NCI-H446 (cell line): ENCODE results near the gene RPUSD2.
"Not testable (repeated sequence)": the region's sequence is repeated elsewhere in the genome, so short reads cannot be mapped to it uniquely, and the experiment has no call there.

Experiments
- DNase-seq, 2 experiments: peaks; one replicate each; lab custom pipeline; 2025; lab: John Stamatoyannopoulos, UW

The RPUSD2 gene

GRCh38 chr15:40565333-40566238 lies 3.5 kb upstream of the RPUSD2 start:
- DNase-seq: no peak

DNA sequence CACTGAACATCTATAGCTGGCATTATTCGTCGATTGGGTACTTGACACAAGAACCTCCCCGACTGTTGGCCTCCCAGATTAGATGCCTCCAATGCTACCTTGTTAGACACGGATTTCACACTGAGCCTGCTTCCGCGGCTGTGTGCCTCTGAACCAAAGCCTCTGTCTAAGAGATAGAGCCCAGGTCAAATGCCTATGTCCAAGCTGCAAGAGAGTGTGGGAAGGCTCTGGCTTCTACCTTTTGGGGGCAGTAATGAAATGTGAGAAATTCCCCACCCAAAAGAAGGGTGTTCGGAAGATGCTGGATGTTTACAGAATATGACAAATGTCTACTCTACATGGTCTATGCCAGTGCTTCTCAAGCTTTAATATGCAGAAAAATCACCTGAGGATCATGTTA lies 2.0 kb upstream of the RPUSD2 start:
- DNase-seq: no peak

DNA sequence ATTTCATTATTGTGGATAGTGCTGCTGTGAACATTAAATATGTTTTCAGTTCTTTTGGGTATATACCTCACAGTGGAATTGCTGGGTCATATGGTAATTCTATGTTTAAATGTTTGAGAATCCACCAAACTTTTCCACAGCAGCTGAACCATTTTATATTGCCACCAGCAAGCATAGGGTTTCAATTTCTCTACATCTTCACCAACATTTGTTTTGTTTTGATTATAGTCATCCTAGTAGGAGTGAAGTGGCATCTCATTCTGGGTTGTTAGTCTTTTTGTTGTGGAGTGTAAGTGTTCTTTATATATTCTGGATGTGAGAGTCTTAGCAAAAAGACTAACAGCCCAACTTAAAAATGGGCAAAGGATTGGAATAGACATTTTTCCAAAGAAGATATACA lies 6.0 kb downstream of the RPUSD2 start:
- DNase-seq: no peak

- not testable (repeated sequence) for DNase-seq
Measured at GRCh38 chr15:40576914-40577313, 7.8 kb downstream of the RPUSD2 start.

DNA sequence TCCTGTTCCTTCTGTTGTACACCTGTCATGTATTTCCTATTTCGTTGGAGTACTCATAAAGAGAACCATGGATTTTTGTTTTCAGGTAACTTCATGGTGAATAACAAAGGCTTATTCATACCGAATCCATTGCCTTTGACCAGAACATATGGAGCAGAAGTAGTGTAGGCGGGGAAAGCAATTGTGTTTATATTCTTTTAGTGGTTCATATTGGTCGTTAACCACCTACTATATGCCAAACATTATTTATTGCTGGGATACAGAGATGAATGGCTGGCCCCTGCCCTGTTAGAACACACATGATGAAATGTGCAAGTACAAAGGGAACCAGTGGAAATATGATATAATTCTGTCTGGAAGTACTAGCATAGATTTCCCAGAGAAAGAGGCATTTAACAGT lies 9.8 kb downstream of the RPUSD2 start:
- DNase-seq: no peak

GRCh38 chr15:40581796-40582195 lies 12.7 kb downstream of the RPUSD2 start:
- DNase-seq: not testable (repeated sequence)

GRCh38 chr15:40582726-40583246 lies 13.7 kb downstream of the RPUSD2 start:
- peak in 1 of 2 experiments; percentile 22 for DNase-seq

- DNase-seq: no peak
Measured at GRCh38 chr15:40584191-40584590, 15.1 kb downstream of the RPUSD2 start.

GRCh38 chr15:40590667-40591050 lies 21.6 kb downstream of the RPUSD2 start:
- DNase-seq: no peak

- DNase-seq: no peak
Measured at GRCh38 chr15:40591389-40591788, 22.3 kb downstream of the RPUSD2 start.

- no peak for DNase-seq
Measured at GRCh38 chr15:40593165-40593564, 24.1 kb downstream of the RPUSD2 start.

- peak; percentile 92 to 95 for DNase-seq
Measured at GRCh38 chr15:40593588-40594428, 24.7 kb downstream of the RPUSD2 start, which contains the start of gene KNL1. Gene KNL1, plus strand, starts transcription at chr15:40594249. Its CDS starts 8,683 bp downstream, at chr15:40602932.

GRCh38 chr15:40594429-40594836 lies 25.3 kb downstream of the RPUSD2 start:
- peak in 1 of 2 experiments; percentile 35 for DNase-seq

DNA sequence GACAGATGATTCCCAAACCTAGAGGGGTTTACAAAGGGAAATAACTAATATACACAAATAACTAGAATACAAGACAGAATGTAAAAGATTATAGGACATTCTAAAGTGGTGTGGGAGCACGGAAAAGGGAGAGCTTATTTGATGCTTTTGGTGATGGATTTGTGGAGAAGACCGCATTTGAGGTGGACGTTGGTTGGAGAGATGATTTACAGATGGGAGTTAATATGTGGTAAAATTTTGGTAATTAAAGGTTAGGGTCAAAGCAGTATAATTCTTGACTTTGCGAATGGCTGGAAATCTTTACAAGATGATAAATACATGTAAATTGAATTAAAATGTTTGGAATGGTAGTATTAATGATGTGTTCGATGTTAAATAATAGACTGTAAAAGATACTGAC lies 26.1 kb downstream of the RPUSD2 start:
- DNase-seq: no peak

DNA sequence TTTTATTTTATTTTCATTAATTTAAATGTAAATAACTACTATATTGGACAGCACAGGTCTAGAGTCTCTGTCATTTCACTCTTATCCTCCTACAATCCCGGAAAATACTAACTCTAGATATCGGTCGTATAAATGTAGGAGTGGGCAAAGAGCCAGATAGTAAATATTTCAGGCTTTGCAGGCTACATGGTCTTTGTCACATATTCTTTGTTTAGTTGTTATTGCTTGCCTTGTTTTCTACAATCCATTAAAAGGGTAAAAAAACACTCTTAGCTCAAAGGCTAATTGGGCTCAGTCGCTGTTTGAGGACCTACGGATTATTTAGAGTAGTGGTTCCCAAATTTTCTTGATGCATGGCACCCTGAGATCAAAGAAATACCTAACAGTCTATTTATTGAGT lies 26.7 kb downstream of the RPUSD2 start:
- DNase-seq: no peak

DNA sequence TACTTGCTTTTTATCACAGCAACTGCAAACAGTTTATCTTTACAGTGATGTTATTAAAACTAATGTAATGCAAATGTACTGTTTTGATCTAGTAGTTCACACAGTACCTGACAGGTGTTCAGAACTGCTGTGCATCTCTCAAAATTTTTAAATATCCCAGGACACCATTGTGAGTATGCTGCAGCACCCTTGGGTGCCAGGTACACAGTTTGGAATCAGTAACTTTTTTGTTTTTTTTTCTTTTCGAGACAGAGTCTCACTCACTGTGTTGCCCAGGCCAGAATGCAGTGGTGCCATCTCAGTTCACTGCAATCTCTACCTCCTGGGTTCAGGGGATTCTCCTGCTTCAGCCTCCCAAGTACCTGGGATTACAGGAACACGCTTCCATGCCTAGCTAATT lies 27.9 kb downstream of the RPUSD2 start:
- no peak for DNase-seq

DNA sequence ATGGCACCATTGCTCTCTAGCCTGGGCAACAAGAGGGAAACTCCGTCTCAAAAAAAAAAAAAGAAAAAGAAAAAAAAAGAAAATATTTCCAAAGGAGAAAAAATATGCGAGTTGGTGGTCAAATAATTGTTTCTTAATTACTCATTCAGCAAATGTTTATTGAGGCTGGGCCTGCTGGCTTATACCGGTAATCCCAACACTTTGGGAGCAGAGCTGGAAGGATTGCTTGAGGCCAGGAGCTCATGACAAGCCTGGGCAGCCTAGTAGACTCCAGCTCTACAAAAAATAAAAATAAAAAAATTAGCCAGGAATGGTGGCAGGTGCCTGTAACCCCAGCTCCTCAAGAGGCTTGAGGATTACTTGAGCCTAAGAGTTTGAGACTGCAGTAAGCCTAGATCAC lies 29.0 kb downstream of the RPUSD2 start:
- no peak for DNase-seq

DNA sequence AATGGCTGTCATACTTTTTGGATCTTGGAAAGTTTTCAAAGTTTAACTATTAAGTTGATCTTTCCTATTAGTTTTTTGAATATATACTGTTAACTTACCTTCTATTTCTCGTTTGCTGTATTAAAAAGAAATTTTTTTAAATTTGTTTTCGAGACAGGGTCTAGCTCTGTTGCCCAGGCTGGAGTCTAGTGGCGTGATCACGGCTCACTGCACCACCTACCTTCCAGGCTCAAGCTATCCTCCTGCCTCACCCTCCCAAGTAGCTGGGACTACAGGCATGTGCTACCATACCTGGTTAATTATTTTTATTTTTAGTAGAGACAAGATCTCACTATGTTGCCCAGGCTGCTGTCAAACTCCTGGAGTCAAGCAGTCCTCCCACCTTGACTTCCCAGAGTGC lies 29.6 kb downstream of the RPUSD2 start:
- DNase-seq: no peak

DNA sequence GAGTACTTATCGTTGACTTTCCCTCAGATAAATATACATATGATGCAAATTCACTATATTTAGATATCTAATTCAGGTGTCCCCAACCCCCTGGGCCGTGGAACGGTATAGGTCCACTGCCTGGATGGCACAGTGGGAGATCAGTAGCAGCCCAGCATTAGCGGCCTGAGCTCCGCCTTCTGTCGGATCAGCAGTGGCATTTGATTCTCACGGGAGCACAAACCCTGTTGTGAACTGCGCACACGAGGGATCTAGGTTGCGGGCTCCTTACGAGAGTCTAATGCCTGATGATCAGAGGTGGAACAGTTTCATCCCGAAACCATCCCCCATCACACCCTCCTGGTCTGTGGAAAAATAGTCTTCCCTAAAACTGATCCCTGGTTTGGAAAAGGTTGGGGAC lies 31.9 kb downstream of the RPUSD2 start:
- no peak for DNase-seq

DNA sequence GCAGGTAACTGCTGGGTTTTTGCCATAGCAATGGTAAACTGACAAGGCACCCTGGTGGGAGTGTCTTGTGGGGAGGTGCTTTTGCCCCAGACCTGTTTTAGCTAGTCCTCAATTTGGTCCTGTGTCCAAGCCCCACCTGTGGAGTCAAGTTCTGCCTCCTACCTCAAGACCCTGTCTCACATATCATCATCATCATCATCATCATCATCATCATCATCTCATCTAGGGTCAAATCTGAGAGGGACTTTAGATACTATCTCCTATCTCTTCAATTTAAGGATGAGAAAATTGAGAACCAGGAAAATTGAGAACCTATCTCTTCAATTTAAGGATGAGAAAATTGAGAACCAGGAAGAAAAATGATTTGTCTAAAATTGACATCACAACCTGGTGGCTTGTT lies 34.8 kb downstream of the RPUSD2 start:
- no peak for DNase-seq

- no peak for DNase-seq
Measured at GRCh38 chr15:40613080-40613479, 44.0 kb downstream of the RPUSD2 start.

DNA sequence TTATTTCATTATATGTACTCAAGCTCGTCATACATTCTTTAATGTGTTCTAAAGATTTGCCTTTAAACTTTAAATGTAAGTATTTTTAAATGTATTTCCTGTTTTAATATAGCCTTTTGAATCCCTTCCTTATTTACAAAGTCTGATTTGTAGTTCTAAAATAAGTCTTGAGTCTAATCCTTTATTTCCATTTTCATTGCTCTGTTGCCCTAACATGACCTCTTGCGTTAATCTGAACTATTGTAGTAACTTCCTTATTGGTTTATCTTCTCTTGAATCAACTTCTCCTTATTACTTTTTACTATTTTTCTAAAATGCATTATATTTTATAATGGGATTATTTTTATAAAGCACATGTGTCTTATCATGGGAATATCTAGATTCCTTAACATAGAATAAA lies 48.9 kb downstream of the RPUSD2 start:
- DNase-seq: no peak

- DNase-seq: no peak
Measured at GRCh38 chr15:40618906-40619305, 49.8 kb downstream of the RPUSD2 start.
